Stimulated activated CD4-positive, alpha-beta T cell treated with anti-CD3 and anti-CD28 coated beads, Interleukin-12 subunit alpha, Interleukin-12 subunit beta, amount 100 ng/mL, for 48 hours (primary cell): Measurements from ENCODE around the gene IGFALS.

Source experiments
- DNase-seq, 3 donors: peaks; one replicate each; pipeline ENCODE4 v3.0.0-alpha.2; 2020; ENCODE audit warnings: low read depth in 2 of 3, low spot score in 1 of 3

IGFALS gene

DNA sequence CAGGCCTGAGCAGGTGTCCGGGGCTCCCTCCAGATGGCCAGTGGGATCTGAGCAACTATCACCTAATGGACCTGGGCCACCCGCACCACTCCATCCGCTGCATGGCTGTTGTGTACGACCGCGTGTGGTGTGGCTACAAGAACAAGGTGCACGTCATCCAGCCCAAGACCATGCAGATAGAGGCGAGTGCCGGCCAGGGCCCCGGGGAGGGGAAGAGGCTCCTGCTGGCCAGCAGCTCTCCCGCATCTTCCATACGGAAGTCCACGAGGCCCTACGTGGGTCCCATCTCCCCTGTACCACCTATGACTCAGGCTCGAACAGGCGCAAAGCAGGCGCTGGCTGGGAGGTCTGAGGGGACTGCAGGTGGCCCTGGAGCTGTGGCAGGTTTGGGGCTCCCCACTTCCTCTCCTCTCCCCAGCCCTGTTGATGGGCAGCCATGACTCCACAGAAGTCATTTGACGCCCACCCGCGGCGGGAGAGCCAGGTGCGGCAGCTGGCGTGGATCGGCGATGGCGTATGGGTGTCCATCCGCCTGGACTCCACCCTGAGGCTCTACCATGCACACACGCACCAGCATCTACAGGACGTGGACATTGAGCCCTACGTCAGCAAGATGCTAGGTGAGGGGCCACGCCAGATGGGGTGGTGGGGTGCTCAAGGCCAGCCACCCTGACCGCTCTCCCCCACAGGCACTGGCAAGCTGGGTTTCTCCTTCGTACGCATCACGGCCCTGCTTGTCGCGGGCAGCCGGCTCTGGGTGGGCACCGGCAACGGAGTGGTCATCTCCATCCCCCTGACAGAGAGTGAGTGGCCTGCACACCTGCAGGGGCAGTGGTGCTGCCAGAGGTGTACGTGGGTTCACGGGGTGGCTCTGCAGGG is 26.1 kb downstream of the IGFALS start:
- no peak for DNase-seq

DNA sequence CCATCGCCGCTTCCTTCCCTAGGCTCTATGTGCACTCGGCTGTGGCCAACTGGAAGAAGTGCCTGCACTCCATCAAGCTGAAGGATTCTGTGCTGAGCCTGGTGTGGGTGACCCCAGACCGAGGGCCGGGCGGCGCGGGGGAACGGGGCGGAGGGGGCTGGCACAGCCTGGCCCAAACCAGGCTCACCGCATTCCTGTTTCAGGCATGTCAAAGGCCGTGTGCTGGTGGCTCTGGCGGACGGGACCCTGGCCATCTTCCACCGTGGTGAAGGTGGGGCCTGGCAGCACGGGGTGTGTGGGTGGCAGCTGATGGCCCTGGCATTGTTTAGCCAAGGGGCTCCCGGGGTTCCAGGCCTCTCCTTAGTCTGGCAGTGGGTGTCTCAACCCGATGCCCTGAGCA is 26.8 kb downstream of the IGFALS start:
- no peak for DNase-seq

DNA sequence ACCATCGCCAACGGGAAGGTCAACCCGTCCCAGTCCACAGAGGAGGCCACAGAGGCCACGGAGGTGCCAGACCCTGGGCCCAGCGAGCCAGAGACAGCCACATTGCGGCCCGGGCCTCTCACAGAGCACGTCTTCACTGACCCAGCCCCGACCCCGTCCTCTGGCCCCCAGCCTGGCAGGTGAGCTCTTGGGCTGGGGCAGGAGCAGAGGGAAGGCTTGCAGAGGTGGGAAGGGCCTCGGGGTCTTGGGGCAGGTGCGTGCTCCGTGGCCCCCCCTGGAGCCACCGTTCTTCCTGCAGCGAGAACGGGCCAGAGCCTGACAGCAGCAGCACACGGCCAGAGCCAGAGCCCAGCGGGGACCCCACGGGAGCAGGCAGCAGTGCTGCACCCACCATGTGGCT is 27.3 kb downstream of the IGFALS start:
- DNase-seq = no peak

DNA sequence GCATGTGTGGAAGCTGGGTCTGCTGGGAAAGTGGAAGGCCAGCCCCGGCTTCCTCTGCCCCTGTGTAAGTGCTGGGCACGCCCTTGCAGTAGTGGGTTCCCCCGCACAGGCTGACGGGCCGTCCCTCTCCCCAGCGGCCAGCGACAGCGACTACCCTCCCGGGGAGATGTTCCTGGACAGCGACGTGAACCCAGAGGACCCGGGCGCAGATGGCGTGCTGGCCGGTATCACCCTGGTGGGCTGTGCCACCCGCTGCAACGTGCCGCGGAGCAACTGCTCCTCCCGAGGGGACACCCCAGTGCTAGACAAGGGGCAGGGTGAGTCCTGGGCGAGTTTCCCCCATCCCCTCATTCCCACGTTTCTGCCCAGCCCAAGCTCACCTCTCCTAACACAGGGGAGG is 27.7 kb downstream of the IGFALS start:
- no peak for DNase-seq

DNA sequence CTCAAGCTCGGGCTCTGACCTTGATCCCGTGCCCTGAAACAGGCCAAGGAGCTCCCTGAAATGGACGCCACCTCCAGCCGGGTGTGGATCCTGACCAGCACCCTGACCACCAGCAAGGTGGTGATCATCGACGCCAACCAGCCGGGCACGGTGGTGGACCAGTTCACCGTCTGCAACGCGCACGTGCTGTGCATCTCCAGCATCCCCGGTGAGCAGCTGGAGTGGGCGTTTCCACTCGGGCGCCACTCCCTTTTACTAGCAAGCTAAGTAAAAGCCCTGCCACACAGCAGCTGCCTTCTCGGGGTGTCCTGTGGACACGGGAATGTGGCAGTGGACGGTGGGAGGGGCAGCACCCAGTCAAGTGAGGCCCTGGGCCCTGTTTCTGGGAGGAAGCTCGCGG is 28.5 kb downstream of the IGFALS start:
- DNase-seq = no peak

DNA sequence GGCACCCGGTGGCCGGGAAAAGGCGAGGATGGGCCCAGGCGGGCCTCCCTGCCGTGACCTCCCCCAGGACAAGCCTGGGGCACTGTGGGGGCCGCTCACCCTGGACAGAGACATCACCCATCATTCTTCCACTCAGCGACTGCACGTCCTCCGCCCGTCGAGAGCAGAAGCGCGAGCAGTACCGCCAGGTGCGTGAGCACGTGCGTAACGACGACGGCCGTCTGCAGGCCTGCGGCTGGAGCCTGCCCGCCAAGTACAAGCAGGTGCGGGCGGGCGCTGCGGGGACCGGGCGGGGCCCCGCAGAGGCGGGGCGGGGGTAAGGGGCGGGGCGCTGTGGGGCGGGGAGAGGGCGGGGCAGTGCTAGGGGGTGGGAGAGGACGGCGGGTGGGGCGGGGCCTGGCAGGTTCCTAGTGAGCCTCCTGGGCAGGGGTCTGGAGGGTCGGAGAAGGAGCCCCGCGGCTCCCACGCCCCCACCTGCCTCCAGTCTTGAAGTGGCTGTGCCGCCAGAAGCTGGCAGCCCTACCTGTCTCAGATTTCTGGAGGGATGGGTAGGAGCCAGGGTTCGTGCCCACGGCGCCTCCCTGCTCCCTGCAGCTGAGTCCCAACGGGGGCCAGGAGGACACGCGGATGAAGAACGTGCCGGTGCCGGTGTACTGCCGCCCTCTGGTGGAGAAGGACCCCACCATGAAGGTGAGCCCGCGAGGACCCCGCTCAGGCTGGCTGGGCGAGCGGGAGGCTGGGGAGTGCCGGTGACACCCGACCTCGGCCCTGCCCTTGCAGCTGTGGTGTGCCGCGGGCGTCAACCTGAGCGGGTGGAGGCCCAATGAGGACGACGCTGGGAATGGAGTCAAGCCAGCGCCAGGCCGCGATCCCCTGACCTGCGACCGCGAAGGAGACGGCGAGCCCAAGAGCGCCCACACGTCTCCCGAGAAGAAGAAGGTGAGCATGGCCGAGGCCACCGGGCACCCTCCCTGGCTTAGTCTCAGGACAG is 29.7 kb downstream of the IGFALS start:
- no peak for DNase-seq

DNA sequence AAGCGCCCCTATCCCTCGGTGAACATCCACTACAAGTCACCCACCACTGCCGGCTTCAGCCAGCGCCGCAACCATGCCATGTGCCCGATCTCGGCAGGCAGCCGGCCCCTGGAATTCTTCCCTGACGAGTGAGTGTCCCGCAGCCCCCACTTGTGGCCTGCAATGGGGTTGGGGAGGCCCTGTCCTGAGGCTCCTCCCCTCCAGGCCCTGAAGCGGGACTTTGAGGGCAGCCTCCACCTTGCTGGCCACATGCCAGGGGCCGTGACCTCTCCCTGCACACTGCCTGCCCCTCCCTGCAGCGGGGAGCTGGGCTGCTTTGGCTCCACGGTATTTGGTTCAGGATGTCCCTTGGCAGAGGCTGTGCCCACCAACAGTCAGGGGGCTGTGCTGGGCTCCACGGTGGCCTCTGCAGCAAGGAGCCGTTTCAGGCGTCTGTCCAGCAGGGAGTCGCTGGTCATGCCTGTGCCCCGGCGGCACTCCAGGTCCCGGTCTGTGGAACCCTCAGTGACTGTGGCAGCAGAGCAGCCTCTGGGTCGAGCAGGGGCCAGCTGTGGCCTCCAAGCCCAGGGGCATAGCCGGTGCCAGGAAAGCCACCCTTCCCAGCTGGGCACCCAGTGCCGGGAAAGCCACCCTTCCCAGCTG is 30.5 kb downstream of the IGFALS start:
- DNase-seq = no peak

DNA sequence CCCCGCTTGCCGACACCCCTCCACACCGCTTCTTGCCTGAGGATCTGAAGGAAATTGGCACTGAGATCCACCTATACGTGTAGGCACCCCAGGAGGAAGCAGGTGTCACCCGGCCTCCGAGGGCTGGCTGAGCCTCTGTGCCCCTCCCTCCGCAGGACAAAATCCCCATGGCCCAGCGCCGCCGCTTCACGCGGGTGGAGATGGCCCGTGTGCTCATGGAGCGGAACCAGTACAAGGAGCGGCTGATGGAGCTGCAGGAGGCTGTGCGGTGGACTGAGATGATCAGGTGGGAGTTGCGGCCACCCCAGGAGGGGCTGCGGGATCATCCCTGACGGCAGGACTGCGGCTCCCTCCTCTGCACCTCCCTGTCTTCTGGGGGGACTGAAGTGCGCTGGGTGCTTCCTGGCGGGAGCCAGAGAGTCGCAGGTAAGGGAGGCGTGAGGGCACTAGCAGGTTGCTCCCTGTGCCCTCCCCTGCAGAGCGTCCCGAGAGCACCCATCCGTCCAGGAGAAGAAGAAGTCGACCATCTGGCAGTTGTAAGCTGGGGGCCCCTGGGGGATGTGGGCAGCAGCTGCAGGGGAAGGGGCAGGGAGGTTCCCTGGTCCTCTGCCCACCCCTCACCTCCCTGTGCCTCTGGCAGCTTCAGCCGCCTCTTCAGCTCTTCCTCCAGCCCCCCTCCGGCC is 31.2 kb downstream of the IGFALS start:
- no peak for DNase-seq

DNA sequence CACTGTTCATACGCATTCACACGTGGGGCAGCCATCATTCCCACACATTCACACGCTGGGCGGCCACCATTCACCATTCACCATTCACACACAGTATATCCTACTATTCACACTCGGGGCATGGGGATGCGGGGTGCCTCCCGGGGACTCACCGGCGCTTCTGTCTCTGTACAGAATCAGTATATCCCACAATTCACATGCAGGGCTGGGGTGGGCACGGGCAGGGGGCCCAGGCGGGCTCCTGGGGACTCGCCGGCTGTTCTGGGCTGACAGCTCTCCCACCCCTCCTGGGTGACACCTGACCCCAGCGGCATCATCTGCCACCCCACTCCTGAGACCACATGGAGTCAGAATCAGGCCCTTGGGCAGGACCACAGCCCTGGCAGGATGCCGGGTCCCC is 31.8 kb downstream of the IGFALS start:
- DNase-seq = no peak

DNA sequence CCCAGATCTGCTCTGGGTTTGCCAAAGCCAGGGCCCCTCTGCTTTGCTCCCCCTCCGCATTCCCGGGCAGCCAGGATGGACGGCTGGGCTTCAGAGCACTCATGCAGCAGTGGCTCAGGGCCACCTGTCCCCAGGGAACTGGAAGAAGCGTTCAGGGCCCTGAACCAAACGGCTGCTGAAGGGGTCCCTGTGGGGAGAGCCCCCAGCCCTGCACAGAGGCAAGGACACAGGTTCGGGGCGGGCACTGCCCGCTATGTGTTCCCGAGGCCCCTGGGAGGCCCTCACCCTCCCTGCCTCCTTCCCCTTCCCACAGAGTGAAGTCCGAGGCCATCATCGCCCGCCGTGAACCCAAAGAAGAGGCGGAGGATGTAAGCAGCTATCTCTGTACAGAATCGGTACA is 32.6 kb downstream of the IGFALS start:
- no peak for DNase-seq

DNA sequence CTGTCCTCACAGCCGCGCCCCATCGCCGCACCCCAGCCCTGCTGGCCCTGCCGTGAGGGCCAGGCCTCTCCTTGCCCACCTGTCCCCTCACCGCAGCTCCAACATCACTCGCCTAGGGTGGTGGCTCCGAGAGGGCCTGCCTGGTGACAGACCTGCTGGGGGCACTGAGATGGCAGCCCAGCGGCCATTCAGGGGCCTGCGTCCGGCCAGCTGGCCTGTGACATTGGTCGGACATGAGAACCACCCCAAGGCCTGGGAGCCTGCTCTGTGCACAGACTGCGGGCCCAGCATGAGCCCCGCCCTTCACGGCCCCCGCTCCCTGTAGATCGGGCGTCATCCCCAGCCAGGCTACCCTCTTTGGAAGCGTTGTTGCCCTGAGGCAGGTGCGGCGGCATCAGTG is 34.0 kb downstream of the IGFALS start:
- no peak for DNase-seq

DNA sequence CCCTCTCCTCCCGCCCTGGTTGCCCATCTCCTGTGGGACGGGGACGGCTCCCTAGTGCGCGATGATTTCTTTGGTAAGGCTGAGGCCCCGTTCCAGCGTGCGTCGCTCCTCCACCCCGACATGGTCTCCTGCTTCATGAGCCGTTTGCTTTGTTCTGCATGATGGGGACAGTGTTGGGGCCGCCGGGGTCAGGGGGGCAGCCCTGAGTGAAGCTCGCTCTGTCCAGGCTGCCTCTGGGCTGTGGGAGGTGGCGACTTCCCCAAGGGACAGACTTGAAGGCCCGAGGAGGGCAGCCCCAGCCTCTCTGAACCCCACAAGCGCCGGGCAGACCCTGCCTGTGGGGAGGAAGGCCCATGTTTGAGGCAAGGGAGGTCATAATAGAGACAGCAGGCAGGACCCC is 34.6 kb downstream of the IGFALS start:
- no peak for DNase-seq

DNA sequence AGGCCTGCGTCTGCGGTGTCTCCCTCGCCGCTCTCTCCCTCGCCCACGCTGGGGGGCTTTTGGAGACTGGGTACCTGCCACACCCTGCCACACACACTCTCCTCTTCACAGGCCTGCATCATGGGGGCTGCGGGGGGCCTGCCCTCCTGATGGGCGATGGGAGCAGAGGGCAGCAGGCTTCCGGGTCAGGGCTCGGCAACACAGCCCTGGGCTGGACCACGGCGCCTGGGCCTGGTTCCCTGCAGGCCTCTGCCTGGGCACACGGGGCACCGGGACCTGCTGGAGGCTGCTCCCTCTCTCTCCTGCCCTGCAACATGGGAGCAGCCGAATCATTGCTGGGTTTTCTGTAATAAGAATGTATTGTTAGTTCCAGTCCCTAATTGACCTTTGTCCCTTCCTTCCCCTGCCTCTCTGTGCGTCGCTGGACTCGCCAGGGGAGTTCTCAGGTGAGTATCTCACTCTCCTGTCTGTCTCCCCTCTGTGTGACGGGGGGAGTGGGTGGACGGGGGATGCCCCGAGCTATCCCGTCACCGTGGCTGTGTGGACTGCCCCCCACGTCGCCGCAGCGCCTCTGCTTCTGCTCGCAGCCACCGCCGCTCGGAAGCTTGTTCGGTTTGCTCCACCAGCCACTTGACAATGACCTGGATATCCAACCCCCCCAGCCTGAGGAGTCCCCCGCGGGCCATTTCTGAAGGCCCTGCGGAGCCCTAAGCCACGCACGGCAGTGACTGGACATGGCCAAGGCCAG is 35.6 kb downstream of the IGFALS start:
- DNase-seq = no peak

DNA sequence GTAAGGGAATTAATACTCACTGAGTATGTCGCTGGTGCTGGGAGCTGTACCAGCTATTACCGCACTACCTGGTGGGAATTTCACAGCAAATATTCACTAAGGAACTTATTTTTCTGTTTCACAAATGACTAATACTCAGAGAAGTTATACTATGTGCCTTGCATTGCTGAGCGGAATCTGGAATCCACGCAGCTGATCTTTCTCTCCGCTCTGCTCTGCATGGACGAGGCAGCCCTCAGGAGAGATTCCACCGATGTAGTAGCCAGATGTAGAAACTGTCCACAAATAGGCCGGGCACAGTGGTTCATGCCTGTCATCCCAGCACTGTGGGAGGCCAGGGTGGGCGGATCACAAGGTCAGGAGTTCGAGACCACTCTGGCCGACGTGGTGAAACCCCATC is 39.3 kb downstream of the IGFALS start:
- DNase-seq = no peak

DNA sequence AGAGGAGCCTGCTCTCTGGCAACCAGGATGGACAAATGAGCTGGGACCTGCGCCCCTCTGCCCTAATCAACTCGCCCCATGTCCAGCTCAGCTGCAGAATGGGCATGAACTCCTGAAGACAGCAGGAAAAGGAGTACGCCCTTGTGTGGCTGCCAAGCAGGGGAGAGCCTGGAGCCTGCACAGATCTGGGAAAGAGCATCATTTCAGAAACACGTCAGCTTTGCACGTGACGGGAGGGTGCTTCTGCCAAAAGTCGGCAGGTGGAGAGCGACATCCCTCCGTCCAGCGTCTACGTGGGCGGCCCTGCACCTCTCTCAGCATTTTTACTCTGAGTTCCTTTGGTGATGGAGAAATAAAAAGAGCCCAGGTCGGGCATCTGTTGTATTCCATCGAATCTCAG is 40.7 kb downstream of the IGFALS start:
- DNase-seq = no peak

DNA sequence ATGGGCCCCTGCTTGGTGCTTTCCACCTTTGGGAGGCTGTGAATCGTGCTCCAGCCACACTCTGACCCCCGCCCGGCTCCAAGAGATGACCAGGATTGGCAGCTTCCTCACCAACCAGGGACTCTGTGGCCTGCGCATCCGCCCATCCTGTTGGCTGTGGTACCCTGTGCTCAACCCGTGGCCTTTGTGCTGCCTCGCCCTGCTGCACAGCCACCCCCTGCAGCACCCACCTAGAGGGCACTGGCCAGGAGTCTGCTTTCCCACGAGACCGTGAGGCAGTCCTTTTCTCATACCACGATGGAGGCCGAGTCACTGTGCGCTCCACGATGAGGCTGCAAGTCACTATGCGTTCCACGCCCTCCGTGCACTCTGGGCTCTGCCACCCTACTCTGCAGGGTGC is 41.6 kb downstream of the IGFALS start:
- DNase-seq = no peak

DNA sequence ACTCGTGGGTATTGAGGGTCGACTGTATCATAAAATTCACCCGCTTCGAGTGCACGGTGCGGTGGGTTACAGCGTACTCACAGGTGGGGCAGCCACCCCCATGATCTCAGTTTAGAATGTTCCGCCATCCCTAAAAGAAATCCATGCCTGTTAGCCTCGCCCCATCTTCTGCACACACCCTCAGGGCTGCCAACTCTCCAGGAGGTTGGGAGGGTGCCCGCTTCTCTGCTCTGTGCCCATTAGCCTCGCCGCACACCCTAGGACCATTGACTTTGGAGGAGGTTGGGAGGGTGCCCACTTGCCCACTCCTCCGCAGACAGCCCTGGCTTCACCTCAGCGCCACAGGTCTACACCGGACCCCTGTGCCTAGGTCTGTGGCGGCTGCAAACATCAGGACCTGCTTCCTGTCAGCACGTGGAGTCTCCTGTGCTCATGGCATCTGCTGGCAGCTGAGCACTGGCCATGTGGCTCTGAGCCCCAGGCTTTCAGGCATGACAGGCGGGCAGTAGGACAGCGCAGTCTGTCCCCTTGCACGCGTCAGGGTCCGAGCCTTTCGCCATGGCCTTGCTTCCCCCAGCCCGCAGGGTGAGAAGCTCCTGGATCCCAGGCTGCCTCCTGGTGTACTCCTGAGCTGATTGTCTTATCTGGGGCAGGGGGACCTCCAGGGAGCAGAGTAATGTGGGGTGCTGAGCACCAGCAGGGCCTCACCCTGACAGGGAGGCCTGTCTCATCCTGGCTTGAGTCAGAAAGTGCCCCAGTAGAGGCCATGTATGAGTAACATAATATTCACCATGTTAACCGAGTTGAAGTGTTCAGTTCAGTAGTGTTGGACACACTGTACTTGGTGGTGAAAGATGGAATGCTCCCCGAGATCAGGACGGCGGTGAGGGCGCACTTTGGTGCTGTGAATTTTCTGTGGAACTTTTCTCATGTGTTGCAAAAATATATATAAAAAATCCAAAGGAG is 44.1 kb downstream of the IGFALS start:
- no peak for DNase-seq

DNA sequence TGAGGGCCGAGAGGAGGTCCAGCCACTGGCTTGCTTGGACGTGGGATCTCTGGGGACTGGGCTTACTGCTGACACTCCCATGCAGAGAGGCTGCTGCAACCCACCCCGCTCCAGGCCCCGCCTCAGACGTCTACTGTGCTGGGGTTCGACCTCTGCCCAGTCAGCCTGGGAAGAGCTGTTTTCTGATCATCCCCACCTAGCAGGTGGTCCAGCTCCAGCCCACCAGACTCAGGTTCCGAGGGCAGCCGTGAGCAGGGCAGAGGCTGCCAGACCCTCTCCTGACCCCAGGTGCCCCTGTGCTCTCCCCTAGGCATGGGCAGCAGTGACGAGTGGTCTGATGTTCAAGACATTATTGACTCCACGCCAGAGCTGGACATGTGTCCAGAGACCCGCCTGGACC is 45.6 kb downstream of the IGFALS start:
- DNase-seq = no peak

DNA sequence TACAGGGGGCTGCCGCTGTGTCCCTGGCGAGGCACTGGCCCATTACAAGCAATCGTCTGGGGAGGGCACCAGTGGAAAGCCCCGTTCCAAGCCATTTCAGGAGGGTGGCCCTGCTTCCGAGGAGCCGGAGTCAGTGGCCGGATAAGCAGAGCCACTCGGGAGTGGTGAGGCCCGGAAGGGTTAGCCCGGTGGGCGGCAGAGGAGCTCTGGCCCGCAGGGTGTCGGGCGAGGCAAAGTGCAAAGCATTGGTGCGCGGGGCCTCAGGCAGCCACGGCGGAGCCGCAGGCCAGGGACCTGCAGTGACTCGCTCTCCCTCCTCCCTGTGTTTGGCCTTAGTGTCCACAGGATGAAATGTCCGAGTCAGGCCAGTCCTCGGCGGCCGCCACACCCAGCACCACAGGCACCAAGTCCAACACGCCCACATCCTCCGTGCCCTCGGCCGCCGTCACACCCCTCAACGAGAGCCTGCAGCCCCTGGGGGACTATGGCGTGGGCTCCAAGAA is 46.8 kb downstream of the IGFALS start:
- no peak for DNase-seq
